Brain pericyte (primary cell): ENCODE results near the gene ATP5F1E.

ENCODE experiments used
- DNase-seq: peaks from one replicate; pipeline ENCODE4 v3.0.0-alpha.2; 2012; ENCODE audit warnings: low read depth, low spot score

The ATP5F1E gene

DNA sequence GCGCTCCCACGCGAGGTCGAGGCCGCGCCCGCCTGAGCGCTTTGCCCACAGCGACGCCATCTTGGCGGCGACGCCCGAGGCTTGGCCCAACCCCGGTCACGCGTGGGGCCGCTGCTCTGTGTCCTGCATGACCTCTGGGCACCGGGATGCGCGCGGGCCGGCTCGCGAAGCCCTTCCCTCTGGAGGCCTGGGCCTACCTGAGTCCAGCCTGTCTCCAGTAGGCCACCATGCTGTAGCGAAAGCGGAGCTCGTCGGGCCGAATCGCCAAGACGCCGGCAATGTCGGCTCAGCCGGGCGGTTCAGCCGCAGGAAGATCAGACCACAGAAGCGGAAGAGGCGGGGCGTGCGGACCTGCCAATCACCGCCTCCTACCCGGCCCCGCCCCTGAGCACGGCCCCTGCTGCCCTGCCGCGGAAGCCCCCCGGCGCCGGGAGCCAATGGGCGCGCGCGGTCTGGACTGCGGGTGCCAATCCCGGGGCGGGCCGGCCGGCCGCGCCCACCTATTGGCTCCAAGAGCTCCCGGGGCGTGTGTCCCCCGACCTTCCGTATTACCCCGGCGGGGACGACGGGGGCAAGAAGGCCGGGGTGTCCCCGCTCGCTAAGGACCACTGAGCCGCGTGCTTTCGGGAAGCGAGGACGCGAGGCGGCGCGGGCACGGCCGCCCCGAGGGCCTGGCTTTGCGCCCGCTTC, at the start of gene ATP5F1E:
Gene ATP5F1E, minus strand, starts transcription at position 313 of the 690 bp plus-strand sequence. Its CDS starts 84 bp downstream, at position 229.
- peak; percentile 70 for DNase-seq

DNA sequence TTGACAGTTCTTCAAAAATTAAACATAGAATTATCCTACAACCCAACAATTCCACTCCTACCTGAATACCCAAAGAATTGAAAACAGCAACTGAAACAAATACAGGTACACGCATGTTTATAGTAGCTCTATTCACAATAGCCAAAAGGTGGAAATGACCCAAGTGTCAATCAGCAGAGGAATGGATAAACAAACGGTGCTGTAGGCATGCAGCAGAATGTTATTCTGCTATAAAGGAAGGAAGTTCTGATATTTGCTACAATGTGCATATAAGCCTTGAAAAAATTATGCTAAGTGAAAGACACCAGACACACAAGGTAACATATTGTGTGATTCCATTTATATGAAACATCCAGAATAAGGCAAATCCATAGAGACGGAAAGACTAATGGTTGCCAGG, 48.9 kb upstream of the ATP5F1E start:
- no peak for DNase-seq

DNA sequence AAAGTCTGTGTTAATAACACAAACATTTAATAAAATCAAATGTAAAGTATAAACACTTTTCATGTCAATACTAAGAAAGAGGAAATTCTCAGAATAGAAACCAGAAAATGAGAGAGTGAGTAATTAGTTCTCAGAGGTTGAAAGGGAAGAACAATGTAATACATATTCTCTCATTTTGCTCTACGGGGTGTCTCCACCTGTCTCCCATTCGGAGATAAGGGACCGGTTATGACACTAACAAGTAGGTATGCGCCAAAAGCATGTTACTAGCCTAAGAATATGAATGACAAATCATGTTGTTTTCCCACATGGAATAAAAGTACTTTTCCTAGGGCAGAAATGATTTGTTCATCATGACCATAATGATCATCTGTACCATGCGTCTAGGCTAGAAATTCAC, 46.1 kb upstream of the ATP5F1E start:
- DNase-seq, result no peak

DNA sequence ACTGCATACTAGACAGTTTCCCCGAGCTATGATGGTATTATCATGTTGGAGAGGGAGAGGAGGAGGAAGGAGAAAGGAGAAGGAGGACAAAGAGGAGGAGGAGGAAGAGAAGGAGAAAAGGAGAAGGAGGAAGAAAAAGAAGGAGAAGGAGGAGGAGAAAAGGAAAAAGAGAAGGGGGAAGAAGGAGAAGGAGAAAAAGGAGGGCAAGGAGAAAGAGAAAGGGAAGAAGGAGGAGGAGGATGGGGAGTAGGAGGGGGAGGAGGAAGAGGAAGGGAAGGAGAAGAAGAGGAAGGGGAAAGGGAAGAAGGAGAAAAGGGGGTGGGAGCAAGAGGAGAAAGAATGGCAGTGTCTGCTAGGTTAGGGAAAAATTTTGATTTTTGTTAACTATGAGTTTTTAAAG, 45.6 kb upstream of the ATP5F1E start:
- DNase-seq, result no peak

DNA sequence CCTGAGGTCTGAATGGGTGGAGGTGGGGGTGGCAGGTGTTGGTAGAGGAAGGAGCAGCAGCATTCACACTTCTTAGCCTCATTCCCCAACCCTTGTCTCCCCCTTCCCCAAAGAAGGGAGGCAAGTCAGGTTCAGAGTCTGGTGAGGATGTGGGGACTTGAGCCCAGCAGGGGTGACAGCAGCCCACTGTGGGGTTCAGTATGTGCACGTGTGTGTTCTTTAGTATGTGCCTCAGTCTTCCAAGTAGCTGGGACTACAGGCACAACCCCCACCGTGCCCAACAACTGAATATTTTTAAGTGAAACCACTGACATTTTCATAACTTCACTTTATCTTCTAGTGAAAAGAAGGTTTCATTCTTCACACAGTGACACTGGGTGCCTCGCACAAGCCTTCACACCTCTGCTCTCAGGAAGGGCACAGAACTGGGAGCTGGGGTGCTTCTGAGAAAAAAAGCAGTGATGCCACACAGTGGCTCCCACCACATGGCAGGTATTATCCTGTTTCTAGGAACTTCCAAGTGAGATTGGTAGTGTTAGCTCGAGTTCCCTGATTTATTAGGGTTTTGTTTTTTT, 43.9 kb upstream of the ATP5F1E start:
- no peak for DNase-seq

DNA sequence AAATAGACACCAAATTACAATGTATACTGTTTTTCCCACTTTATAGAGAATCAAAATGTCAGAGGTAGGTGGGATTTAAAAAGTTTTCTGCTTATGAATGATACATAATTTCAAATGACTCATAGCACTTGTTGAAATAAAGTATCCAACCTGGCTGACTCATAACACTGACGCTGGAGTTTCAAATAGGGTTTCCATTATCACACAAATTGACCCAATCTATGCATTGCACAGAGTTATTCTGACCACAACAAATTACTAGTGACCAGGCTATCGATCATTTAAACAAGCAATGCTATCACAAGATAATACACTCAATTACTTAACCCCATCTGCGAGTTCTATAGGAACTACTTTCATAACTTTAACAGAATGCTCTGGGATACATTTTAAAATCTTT, 42.3 kb upstream of the ATP5F1E start:
- no peak for DNase-seq

DNA sequence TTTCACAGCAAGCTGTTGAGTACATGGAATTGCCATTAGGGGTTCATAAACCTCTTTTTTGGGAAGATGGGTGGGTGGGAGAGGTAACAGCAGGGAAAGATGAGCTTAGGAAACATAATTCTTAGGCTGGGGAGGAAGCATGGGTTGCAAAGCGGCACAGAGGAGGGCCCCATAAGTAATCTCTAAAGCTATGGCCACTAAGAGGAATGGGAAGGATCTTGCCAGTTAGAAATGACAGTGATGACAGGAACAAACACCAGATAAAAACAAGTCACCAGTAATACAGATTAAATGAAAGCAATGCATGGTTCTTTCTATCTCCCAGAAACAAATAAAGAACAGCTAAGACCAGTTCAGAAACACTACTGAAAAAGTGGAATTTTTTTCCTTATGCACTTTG, 41.4 kb upstream of the ATP5F1E start:
- no peak for DNase-seq

DNA sequence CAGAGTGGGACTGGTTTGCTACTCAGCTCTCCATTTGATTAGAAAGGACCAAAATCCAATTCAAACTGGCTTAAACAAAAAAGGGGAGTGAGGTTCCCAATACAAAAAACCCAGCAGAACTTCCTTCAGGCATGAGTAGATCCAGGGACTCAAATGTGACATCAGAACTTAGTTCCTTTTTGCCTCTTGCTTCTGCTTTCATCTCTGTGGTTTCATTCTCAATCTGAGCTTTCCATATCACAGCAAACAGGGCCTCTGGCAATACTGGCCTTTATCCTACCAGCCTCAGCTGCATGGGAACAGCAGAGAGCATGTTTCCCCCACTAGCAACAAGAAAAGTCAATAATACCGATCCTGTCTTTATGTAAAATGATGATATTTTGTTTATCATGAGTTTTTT, 39.1 kb upstream of the ATP5F1E start:
- DNase-seq, result no peak

DNA sequence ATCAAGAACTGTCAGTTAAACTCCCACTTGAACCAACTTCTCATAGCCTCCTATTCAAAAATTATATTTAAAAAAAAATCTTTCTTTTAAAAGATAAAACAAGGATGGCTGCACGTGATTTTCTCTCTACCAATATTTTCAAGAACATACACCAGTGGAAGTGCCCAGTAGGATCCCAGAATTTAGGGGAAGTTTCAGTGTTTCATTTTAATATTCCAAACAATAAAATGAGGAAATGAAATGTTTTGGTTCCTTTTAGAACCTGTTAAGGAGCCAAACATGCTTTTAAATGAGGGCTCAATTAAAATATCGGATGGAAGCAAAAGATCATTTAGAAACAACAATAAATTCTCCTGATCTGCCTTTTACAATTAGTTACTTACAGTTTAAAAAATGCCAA, 36.9 kb upstream of the ATP5F1E start:
- no peak for DNase-seq

DNA sequence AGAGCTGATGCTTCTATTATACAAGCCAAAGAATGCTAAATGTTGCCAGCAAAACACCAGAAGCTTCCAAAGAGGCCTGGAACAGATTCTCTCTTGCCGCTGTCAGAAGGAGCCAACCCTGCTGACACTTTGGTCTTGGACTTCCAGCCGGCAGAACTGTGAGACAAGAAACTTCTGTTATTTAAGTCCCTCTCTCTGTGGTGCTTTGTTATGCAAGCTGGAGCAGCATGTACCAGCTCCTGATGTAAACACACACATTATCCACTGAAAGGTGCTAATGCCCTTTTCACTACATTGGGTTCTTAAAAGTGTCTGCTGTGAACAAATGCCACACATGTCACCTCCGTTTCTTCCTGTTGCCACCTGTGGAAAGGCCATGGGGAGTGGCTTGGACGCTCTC, 36.4 kb upstream of the ATP5F1E start:
- DNase-seq, result no peak

DNA sequence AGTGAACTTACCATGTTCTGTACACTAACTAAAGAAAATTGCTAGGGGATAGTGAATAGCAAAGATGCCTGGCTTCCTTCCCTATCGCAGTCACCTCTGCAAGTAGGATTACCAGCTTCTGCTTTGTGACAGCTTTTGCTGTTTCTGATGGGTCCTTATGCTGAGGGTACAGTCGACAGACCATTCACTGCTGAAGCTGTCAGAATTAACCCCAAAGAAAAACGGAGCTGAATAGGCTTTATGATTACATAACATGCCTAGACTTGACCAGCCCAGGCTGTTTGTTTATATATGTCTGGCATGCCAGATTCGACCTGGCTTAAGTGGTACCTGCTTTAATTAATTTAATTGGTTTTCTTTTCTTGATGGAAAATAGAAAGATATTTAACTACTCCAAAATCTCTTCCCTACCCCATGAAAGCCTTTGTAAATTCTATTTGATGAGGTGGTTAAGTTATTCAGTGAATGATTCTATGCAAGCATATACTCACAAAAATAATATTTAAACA, 32.1 kb upstream of the ATP5F1E start:
- DNase-seq, result no peak

DNA sequence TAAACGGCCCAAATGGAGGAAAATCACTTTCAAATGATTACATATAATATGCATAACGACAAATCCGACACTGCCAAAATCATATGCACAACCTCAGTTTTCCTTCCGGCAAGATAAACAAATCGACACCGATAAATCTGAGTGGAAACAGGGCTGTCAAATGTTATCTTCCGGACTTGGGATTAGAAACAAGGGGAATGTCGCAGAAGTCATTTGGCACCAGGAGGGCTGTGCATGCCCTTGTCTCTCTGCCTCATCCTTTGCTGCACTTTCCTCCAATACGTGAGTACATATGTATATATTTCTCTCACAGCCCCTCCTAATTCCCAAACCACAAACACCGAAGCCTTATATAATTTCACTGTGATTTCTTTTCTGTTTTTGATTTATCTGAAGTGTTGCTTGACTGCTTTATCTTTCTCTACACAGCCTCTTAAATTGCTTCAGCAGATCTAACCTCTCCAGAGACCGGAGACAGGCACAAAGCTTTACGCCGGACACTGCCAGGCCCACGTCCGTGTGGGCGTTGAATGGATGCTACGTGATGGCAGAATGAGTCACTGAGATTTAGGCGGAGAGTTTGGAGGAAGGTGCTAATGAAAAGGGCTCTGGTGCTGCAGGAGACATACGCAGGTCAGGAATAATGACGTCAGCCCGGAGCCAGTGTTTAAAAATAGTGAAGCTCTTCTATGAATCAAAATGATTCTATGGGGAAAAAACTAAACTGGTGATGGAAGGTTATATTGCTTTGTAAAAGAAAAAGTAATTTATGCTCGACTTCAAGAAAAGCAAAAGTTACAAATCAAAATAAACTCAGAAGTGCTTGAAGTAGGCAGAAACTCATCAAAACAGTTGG, 31.5 kb upstream of the ATP5F1E start:
- DNase-seq, result no peak

DNA sequence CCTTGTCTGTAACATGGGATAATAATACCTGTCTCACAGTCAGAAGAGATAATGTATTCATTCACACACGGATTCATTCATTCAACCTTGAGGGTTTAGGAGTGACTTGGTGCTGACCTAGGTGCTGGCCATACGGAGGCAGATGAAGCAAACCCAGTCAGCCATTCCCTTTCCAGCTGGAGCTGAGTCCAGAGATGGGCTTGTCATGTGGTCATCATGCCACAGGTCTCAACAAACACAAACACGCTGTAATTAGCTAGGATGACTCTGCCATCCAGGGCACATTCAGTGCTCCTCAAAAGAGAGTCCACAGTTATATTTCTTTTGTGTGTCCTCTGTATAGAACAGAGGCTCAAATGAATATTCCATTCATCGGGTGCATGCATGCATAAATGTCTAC, 29.9 kb upstream of the ATP5F1E start:
- no peak for DNase-seq

DNA sequence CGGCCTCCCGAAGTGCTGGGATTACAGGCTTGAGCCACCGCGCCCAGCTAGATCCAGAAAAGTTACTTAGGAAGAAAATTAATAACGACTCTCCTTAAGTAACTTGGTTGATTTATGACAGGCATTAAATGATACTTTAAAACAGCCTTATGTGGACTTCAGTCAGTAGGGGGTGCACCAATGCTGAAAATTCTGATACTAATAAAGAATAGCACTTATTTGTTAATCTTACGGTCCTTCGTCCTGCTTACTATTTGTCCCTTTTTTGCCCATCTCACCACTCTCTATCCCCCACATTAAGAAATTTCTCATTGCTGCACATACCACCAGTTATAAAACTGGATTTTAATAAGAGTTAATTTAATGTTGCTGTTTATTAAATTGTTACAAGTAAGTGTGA, 23.2 kb upstream of the ATP5F1E start:
- no peak for DNase-seq

DNA sequence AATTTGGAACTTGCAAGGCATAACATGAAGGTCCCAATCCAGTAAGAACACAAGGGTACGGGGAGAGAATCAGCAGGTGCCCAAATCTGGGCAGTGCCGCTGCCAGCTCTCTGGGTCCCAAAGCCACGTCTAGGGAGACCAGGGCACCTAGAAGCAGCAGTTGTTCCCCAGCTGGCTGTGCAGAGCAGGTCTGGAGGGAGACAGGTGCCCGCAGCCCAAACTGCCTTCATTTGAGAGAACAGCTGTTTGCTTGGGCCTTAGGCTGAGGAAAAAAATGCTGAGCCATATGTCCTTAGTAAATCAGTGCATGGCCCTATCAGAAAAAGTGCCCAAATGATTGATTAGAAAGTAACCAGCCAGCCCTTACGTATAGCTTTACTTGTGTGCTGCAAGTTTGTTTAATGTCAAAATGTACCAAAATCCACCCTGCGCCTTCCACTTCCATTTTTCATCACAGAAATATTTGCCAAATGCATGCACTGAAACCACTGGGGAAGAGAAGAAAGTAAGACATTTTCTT, 19.6 kb upstream of the ATP5F1E start:
- DNase-seq, result no peak

DNA sequence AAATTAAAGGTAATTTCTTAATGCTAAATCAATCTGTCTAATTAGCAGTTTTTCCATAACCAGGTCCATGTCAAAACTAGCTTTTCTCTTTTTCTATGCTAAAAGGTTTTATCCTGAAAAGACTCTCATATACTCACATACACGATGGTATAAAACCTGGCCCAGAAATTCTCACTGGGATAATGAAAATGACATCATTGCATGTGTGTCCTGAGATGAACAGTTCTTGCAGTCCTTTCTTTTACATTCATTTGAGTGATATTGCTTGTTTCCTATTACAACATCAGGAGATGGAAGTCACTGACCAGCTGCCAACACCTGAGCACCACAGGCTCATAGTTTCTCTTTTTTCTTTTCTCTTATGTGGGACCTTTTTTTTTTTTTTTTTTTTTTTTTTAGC, 18.3 kb upstream of the ATP5F1E start:
- DNase-seq, result no peak

DNA sequence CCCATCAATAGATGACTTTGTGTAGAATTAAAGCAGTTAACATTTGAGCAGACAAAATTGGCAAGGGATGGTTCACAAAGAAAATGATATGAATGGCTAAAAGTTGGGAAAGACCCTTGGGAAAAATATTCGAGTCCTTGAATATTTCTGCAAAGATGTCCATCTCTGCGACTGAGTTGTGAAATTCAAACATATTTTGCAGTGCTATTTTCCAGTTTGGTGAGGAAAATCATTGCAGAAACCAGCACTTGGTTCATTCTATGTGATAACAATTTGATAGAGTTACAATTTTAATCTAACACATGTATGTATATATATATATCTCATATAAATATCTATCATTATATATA, 16.5 kb upstream of the ATP5F1E start:
- no peak for DNase-seq

DNA sequence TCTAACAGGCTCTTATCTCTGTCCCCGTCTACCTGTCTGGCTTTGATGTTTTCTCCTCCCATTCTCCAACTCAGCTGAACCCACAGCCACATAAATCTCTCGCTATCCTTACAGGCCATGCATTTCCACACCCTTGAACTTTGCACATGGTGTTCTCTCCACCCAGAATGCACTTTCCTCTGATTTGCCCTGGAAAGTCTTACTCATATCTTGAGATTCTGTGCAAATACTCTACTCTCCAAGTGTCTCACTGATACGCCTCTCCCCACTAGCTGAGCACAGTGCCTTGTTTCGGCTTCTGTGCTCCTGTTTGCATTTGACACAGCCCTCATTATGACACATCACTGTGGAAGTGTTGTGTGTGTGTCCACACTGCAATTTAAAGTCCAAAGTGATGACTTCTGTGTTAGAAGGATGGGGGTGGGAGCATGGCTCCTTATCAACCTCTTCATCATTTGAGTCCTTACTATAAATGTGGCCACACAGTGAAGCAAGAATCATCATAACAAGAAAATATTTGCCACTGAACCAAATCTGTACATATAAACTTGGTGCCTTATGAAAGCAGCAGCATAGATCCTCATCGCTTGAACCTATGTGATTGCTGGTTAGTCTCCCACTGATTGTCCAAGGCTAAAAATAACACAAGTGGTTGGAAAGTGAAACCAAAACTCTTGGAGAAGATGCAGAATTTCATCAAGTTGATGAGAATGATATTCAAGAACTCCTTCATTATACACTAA, 16.0 kb upstream of the ATP5F1E start:
- DNase-seq, result no peak

DNA sequence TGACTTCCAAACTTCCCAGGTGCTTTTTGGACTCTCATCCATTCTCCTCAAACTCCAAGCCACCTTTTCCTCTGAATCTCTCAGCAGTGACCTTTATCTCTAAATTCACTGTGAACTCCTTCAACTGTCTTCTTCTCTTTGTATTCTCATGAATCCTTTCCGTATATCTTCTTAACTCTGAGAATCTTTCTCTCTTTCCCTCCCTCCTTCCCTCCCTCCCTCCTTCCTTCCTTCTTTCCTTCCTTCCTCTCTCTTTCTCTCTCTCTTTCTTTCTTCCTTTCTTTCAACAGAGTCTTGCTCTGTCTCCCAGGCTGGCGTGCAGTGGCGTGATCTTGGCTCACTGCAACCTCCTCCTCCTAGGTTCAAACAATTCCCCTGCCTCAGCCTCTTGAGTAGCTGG, 14.7 kb upstream of the ATP5F1E start:
- no peak for DNase-seq

DNA sequence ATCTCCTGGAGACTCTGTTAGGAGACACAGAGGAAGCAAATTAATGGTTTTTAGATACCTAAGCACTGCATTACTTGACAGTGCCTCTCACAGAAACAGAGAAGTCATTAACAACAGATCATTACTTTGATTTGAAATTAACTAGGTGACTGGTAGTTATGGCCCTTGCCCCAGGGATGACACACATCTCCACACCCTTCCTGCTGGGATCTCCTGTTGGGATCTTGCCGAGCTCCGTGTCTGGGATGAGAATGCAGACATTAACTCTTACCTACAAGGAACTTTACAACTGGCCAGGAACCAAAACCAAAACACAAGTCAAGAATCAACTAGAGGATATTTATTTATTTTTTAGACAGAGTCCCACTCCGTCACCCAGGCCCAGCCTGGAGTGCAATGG, 12.7 kb upstream of the ATP5F1E start:
- no peak for DNase-seq

DNA sequence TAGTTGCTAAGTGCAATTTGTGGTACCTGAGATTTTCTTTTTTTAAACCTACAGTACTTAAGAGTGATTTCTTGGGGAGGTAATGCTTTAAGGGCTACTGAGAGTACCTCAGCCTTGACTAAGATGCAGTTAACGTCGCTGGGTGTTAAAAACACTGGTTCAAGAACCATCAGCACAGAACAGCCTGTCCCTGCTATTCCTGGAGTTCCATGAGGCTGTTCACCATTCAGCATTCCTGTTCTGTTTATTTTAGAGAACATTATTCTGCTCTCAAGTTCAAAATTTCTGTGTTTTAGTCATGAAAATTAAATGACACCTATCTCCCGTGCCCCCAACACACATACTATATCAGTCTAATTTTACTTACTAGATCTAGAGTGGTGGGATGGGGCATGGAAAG, 12.2 kb upstream of the ATP5F1E start:
- DNase-seq, result no peak

DNA sequence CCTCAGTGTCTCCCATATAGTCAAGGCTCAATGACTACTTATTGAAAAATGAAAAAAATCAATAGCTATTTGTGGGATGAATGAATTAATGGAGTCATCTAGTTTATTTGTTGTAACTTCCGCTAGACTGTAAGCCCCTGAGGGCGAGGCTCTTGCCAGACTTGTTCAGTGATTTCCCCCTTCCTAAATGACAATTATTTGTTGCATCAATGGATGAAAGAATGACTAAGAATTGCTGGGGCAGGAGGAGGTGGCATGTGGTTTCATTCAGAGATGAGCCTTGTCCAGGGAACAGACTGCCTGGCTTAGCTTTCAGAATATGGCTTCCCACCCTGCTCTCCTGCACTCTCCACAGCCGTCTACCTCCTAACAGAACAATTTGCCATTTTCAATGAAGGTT, 11.6 kb upstream of the ATP5F1E start:
- no peak for DNase-seq
